SK-N-SH treated with all-trans-retinoic acid at 6 μM for 48 hours (cell line): ENCODE measurements around the gene GLP2R.

Source experiments
- ATAC-seq: fragments of 200-7000 bp; cut with Tn5 transposase; 3 replicates; pipeline ENCODE4 v1.9.1; 2020; ENCODE audit warnings: mild to moderate bottlenecking, moderate library complexity
- ARNTL ChIP-seq: fragments of 450-650 bp; formaldehyde crosslinking; IDR thresholded peaks from 2 replicates; pipeline ENCODE4 v1.5.0; 2020; ENCODE audit warnings: low read depth, mild to moderate bottlenecking, moderate library complexity, borderline replicate concordance
- BACH2 ChIP-seq: fragments of 250-450 bp; sonication (Bioruptor Pico); IDR thresholded peaks from 2 replicates; pipeline ENCODE4 v1.9.0; 2021; ENCODE audit warnings: mild to moderate bottlenecking, borderline replicate concordance
- CSDC2 ChIP-seq: fragments of 250-450 bp; sonication (Bioruptor Pico); IDR thresholded peaks from 2 replicates; pipeline ENCODE4 v1.5.0; 2020; ENCODE audit warnings: mild to moderate bottlenecking, moderate library complexity
- CSRNP3 ChIP-seq: fragments of 250-450 bp; sonication (Bioruptor Pico); IDR thresholded peaks from 2 replicates; pipeline ENCODE4 v1.5.1; 2021; ENCODE audit warnings: mild to moderate bottlenecking, moderate library complexity
- ESRRG ChIP-seq: fragments of 250-450 bp; sonication (Bioruptor Pico); IDR thresholded peaks from 2 replicates; pipeline ENCODE4 v1.6.1; 2021; ENCODE audit warnings: mild to moderate bottlenecking
- GLIS3 ChIP-seq: fragments of 250-450 bp; sonication (Bioruptor Pico); IDR thresholded peaks from 2 replicates; pipeline ENCODE4 v1.5.0; 2020; ENCODE audit warnings: mild to moderate bottlenecking, moderate library complexity
- ISL1 ChIP-seq: fragments of 250-450 bp; sonication (Bioruptor Pico); IDR thresholded peaks from 2 replicates; pipeline ENCODE4 v2.1.2; 2022; ENCODE audit warnings: mild to moderate bottlenecking, moderate library complexity
- OSR1 ChIP-seq: fragments of 250-450 bp; sonication (Bioruptor Pico); IDR thresholded peaks from 2 replicates; pipeline ENCODE4 v1.8.0; 2022; ENCODE audit warnings: moderate library complexity, mild to moderate bottlenecking, inconsistent platforms
- PATZ1 ChIP-seq: fragments of 250-450 bp; sonication (Bioruptor Pico); IDR thresholded peaks from 2 replicates; pipeline ENCODE4 v1.8.0; 2020; ENCODE audit warnings: mild to moderate bottlenecking, moderate library complexity, borderline replicate concordance
- PPARA ChIP-seq: fragments of 250-450 bp; sonication (Bioruptor Pico); IDR thresholded peaks from 2 replicates; pipeline ENCODE4 v1.5.0; 2020; ENCODE audit warnings: mild to moderate bottlenecking, borderline replicate concordance
- RARB ChIP-seq: fragments of 250-450 bp; sonication (Bioruptor Pico); IDR thresholded peaks from 2 replicates; pipeline ENCODE4 v1.8.0; 2021; ENCODE audit warnings: mild to moderate bottlenecking, moderate library complexity
- SNAI2 ChIP-seq: fragments of 250-450 bp; sonication (Bioruptor Pico); IDR thresholded peaks from 2 replicates; pipeline ENCODE4 v1.5.0; 2020; ENCODE audit warnings: mild to moderate bottlenecking, moderate library complexity
- TCF4 ChIP-seq: fragments of 250-450 bp; sonication (Bioruptor Pico); IDR thresholded peaks from 2 replicates; pipeline ENCODE4 v1.8.0; 2021; ENCODE audit warnings: mild to moderate bottlenecking, moderate library complexity, borderline replicate concordance
- TOX ChIP-seq: fragments of 250-450 bp; sonication (Bioruptor Pico); IDR thresholded peaks from 2 replicates; pipeline ENCODE4 v1.8.0; 2021; ENCODE audit warnings: mild to moderate bottlenecking, moderate library complexity, borderline replicate concordance
- TSHZ2 ChIP-seq: fragments of 250-450 bp; sonication (Bioruptor Pico); IDR thresholded peaks from 2 replicates; pipeline ENCODE4 v1.5.0; 2020; ENCODE audit warnings: mild to moderate bottlenecking, moderate library complexity
- ZC3H10 ChIP-seq: fragments of 250-450 bp; sonication (Bioruptor Pico); IDR thresholded peaks from 2 replicates; pipeline ENCODE4 v1.5.1; 2021; ENCODE audit warnings: mild to moderate bottlenecking, moderate library complexity
- ZFP3 ChIP-seq: fragments of 250-450 bp; sonication (Bioruptor Pico); IDR thresholded peaks from 2 replicates; pipeline ENCODE4 v1.5.0; 2020; ENCODE audit warnings: mild to moderate bottlenecking, moderate library complexity
- ZFP30 ChIP-seq: fragments of 450-650 bp; formaldehyde crosslinking; IDR thresholded peaks from 2 replicates; pipeline ENCODE4 v1.5.0; 2022; ENCODE audit warnings: mild to moderate bottlenecking, moderate library complexity
- ZNF565 ChIP-seq: fragments of 450-650 bp; formaldehyde crosslinking; conservative IDR thresholded peaks from 2 replicates; pipeline ENCODE4 v1.5.0; 2020; ENCODE audit warnings: low read depth, mild to moderate bottlenecking, moderate library complexity
- ZNF70 ChIP-seq: fragments of 450-650 bp; formaldehyde crosslinking; IDR thresholded peaks from 2 replicates; pipeline ENCODE4 v1.5.0; 2020; ENCODE audit warnings: mild to moderate bottlenecking, moderate library complexity
- ZNF8 ChIP-seq: fragments of 450-650 bp; formaldehyde crosslinking; IDR thresholded peaks from 2 replicates; pipeline ENCODE4 v1.5.0; 2020; ENCODE audit warnings: mild to moderate bottlenecking, moderate library complexity

The GLP2R gene

DNA sequence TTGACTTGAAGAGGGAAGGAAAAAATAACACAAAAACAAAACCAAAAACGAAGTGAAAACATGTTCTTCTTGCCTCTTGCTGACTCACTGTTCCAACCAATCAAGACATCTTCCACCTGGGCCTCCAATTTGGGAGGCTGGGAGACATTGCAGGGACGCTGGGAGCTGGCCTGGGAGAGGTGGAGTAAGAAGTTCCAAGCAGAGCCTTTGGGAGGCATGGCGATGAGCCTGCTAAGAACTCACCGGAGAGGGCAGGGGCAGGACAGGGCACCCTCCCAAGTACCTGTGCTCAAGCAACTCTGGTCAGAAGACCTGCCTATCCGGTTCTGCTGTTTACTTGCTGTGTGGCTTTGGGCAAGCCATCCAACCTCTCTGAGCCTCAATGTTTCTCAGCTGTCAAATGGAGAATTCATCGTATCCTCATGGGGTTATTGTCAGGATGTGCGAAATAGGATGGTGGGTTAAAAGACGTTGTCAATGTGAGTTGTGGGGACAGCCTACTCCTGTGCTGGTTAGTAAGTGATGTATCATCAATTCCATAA, 856 bp upstream of the GLP2R start:
- no peak for ATAC-seq
- TF ChIP-seq ISL1 (no peak), PATZ1 (CRISPR knock-in tag) (no peak), TOX (CRISPR knock-in tag) (no peak), ZNF70 (CRISPR knock-in tag) (no peak), ESRRG (CRISPR knock-in tag) (no peak), CSDC2 (no peak), ZNF565 (no peak), RARB (CRISPR knock-in tag) (no peak), CSRNP3 (CRISPR knock-in tag) (no peak), ZFP30 (CRISPR knock-in tag) (no peak)

DNA sequence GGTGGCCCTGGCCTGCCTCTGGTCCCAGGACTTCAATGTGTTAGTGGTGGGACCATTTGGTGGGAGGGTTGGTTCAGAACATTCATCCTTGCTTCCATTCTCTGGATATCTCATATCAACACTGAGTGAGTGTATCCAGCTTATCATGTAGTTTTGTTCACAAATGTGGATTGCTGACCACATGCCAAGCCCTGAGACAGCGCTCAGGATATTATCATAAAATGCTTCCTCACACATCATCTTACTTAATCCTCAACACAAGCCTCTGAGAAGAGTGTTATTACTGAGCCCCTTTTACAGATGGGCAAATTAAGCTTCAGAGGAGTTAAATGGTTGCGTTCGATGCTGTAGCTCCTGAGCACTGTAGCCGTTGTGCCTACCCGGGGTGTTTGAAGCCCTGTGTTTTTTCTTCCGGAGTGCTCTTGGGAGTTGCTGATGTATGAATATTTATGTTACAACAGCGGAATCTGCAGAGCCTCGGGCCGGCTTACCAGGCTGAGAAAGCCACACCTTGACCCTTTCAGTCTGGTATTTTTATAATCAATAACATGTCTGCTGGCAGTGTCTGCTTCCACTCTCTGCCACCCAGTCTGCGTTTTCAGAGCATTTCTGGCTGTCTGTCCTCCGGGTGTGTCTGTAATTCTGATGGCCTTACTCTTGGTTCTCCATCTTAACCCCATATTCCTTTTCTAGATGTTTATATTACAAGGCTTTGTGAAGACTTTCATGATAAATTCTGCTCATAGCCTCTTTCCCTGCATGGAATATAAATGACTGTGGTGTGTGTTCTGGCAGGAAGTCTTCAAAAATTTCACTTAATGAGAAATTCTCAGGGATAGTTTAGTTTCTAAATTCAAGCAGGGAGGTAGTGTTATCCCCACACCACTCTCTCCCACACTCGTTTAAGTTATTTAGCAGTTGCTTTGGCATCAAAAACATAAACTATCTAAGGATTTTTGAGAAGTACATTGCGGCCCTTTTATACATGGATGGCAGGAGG, 2.9 kb downstream of the GLP2R start:
- no peak for ATAC-seq
- TF ChIP-seq TCF4 (CRISPR knock-in tag) (no peak), ZFP3 (CRISPR knock-in tag) (no peak), ZNF70 (CRISPR knock-in tag) (no peak), ZC3H10 (CRISPR knock-in tag) (no peak), ZFP30 (CRISPR knock-in tag) (no peak), ESRRG (CRISPR knock-in tag) (no peak), BACH2 (CRISPR knock-in tag) (no peak), SNAI2 (CRISPR knock-in tag) (no peak), CSRNP3 (CRISPR knock-in tag) (no peak), GLIS3 (CRISPR knock-in tag) (no peak), TOX (CRISPR knock-in tag) (no peak), ARNTL (CRISPR knock-in tag) (no peak), ISL1 (no peak), ZNF8 (CRISPR knock-in tag) (no peak), PATZ1 (CRISPR knock-in tag) (no peak), RARB (CRISPR knock-in tag) (no peak), OSR1 (CRISPR knock-in tag) (no peak), PPARA (CRISPR knock-in tag) (no peak)

DNA sequence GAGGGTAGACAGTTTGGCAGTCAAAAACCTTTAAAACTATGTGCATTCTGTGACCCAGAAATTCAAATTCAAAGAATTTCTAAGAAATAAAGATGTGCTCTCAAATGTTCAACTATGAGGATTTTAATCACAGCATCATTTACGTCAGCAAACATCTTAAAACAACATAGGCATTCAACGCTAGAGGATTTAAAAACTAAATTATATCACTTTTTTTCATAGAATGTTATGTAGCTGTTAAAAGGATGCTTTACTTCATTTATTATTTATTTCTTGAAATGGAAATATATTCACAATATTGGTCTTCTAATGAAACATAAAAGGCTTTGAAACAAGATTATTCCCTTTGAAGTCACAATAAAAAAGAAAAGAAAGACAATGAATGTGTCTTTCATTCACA, 3.6 kb downstream of the GLP2R start:
- no peak for ATAC-seq
- TF ChIP-seq TOX (CRISPR knock-in tag) (no peak), CSDC2 (no peak), TSHZ2 (CRISPR knock-in tag) (no peak), ESRRG (CRISPR knock-in tag) (no peak), ZFP30 (CRISPR knock-in tag) (no peak)
- TF ChIP-seq, all 23 proteins: peak for 0
